GM21390 (cell line): ENCODE data around the gene HMX1.

Experiments
- ATAC-seq: cut with Tn5 transposase; IDR thresholded peaks from one replicate; pipeline ENCODE4 v1.9.1; 2021; ENCODE audit not compliant: unreplicated experiment

HMX1 gene

GRCh38 chr4:8869002-8869897, 2.4 kb downstream of the HMX1 start:
- no peak for ATAC-seq

GRCh38 chr4:8868321-8869001, 3.2 kb downstream of the HMX1 start:
- ATAC-seq, result no peak

GRCh38 chr4:8867624-8868320, 3.9 kb downstream of the HMX1 start:
- ATAC-seq, result no peak

GRCh38 chr4:8866828-8867623, 4.6 kb downstream of the HMX1 start:
- no peak for ATAC-seq

GRCh38 chr4:8866421-8866820, 5.2 kb downstream of the HMX1 start:
- ATAC-seq, result no peak

- ATAC-seq, result no peak
Observed at GRCh38 chr4:8865681-8866310, 5.8 kb downstream of the HMX1 start.

- ATAC-seq, result no peak
Observed at GRCh38 chr4:8864912-8865680, 6.5 kb downstream of the HMX1 start.

- ATAC-seq, result no peak
Observed at GRCh38 chr4:8863686-8864682, 7.7 kb downstream of the HMX1 start.

- no peak for ATAC-seq
Observed at GRCh38 chr4:8862800-8863685, 8.6 kb downstream of the HMX1 start.

GRCh38 chr4:8862334-8862733, 9.3 kb downstream of the HMX1 start:
- ATAC-seq, result no peak

GRCh38 chr4:8861576-8862295, 9.9 kb downstream of the HMX1 start:
- ATAC-seq, result no peak

GRCh38 chr4:8860892-8861575, 10.6 kb downstream of the HMX1 start:
- ATAC-seq, result no peak

GRCh38 chr4:8860096-8860891, 11.3 kb downstream of the HMX1 start:
- ATAC-seq, result no peak

GRCh38 chr4:8859550-8860095, 12.0 kb downstream of the HMX1 start:
- ATAC-seq, result no peak

GRCh38 chr4:8858701-8859210, 12.9 kb downstream of the HMX1 start:
- no peak for ATAC-seq
